IPS-18c (cell line): Measurements from ENCODE around the gene KRT84.

Experiments used
- H3K4me3 ChIP-seq: 2 replicates; pipeline ENCODE4 v1.7.0; 2013; ENCODE audit warnings: low read depth, mild to moderate bottlenecking, low read length, moderate library complexity; ENCODE audit not compliant: insufficient read depth
- H3K9me3 ChIP-seq: one replicate; pipeline ENCODE4 v1.6.1; 2013; ENCODE audit warnings: mild to moderate bottlenecking, low read length, moderate library complexity; ENCODE audit not compliant: control insufficient read depth, insufficient read depth

Gene KRT84

GRCh38 chr12:52385226-52385702 lies at the start of gene KRT84:
TSS of gene KRT84 (minus strand) at chr12:52385652. CDS start at chr12:52385585, 67 bp downstream.
- H3K4me3 ChIP-seq = no peak within 1 kb of the TSS
- no peaks in the 10 kb centered on the region for H3K9me3 ChIP-seq

- Histone ChIP-seq H3K4me3 (no peak overlapping the region), H3K9me3 (no peaks in the 10 kb centered on the region)
Measured at GRCh38 chr12:52434760-52435530, 49.5 kb upstream of the KRT84 start.

GRCh38 chr12:52434081-52434733 lies 48.8 kb upstream of the KRT84 start, which contains the start of gene KRT75:
TSS of gene KRT75 (minus strand) at chr12:52434371. CDS start at chr12:52434304, 67 bp downstream.
- H3K4me3 ChIP-seq = no peak within 1 kb of the TSS
- H3K9me3 ChIP-seq = no peaks in the 10 kb centered on the region

- Histone ChIP-seq H3K4me3 (no peak overlapping the region), H3K9me3 (no peaks in the 10 kb centered on the region)
Measured at GRCh38 chr12:52433501-52434080, 48.1 kb upstream of the KRT84 start.

GRCh38 chr12:52432559-52433207 lies 47.2 kb upstream of the KRT84 start:
- no peaks in the 10 kb centered on the region for H3K9me3 ChIP-seq
- no peak overlapping the region for H3K4me3 ChIP-seq

- H3K9me3 ChIP-seq = peaks cover 2% of the 10 kb centered on the region
- H3K4me3 ChIP-seq = no peak overlapping the region
Measured at GRCh38 chr12:52428121-52428520, 42.7 kb upstream of the KRT84 start.

GRCh38 chr12:52427083-52427482 lies 41.6 kb upstream of the KRT84 start:
- Histone ChIP-seq H3K4me3 (no peak overlapping the region), H3K9me3 (peaks cover 2% of the 10 kb centered on the region)

- peaks cover 2% of the 10 kb centered on the region for H3K9me3 ChIP-seq
- no peak overlapping the region for H3K4me3 ChIP-seq
Measured at GRCh38 chr12:52426034-52426433, 40.6 kb upstream of the KRT84 start.

- H3K4me3 ChIP-seq = no peak overlapping the region
- H3K9me3 ChIP-seq = peaks cover 2% of the 10 kb centered on the region
Measured at GRCh38 chr12:52425466-52425865, 40.0 kb upstream of the KRT84 start.

- peaks cover 2% of the 10 kb centered on the region for H3K9me3 ChIP-seq
Measured at GRCh38 chr12:52423661-52424500, 38.4 kb upstream of the KRT84 start.

GRCh38 chr12:52423035-52423434 lies 37.6 kb upstream of the KRT84 start:
- H3K4me3 ChIP-seq = no peak overlapping the region
- peaks cover 2% of the 10 kb centered on the region for H3K9me3 ChIP-seq

More at GRCh38 chr12:52423661-52424500, 38.4 kb upstream of the KRT84 start:
- no peak overlapping the region for H3K4me3 ChIP-seq

- no peak overlapping the region for H3K4me3 ChIP-seq
- H3K9me3 ChIP-seq = no peaks in the 10 kb centered on the region
Measured at GRCh38 chr12:52419656-52420055, 34.2 kb upstream of the KRT84 start.

GRCh38 chr12:52418576-52419110 lies 33.2 kb upstream of the KRT84 start:
- Histone ChIP-seq H3K4me3 (no peak overlapping the region), H3K9me3 (no peaks in the 10 kb centered on the region)

- H3K4me3 ChIP-seq = no peak overlapping the region
- H3K9me3 ChIP-seq = no peaks in the 10 kb centered on the region
Measured at GRCh38 chr12:52417740-52418139, 32.3 kb upstream of the KRT84 start.

GRCh38 chr12:52416795-52417194 lies 31.3 kb upstream of the KRT84 start:
- H3K4me3 ChIP-seq = no peak overlapping the region

GRCh38 chr12:52415870-52416750 lies 30.7 kb upstream of the KRT84 start:
- H3K4me3 ChIP-seq = no peak overlapping the region
- no peaks in the 10 kb centered on the region for H3K9me3 ChIP-seq

More at GRCh38 chr12:52416795-52417194, 31.3 kb upstream of the KRT84 start:
- H3K9me3 ChIP-seq = no peaks in the 10 kb centered on the region
